H1 (cell line): ENCODE results near the gene GLI1.

Experiments used
- CHD2 ChIP-seq: IDR thresholded peaks from 2 replicates; pipeline ENCODE4 v1.6.1; 2012; ENCODE audit warnings: low read length, improper control_type of control experiment
- EZH2 ChIP-seq: fragments of 200-600 bp; sonication (generic); IDR thresholded peaks from 2 replicates; pipeline ENCODE4 v1.7.1; 2012; ENCODE audit warnings: low read depth, mild to moderate bottlenecking, moderate library complexity, low read length, inconsistent platforms; ENCODE audit not compliant: severe bottlenecking
- HDAC2 ChIP-seq, 2 experiments: fragments of 300-600 bp in 1 of 2; sonication (generic) in 1 of 2; IDR thresholded peaks; 2 replicates each; pipeline ENCODE4 v1.6.1; 2011 to 2012; ENCODE audit warnings: low read depth in 2 of 2, low read length in 2 of 2, mild to moderate bottlenecking in 2 of 2, moderate library complexity in 2 of 2, borderline replicate concordance in 1 of 2, inconsistent platforms in 1 of 2
- SUZ12 ChIP-seq: fragments of 200-600 bp; sonication (generic); IDR thresholded peaks from 2 replicates; pipeline ENCODE4 v1.6.1; 2012; ENCODE audit warnings: mild to moderate bottlenecking, inconsistent platforms, low read length, moderate library complexity, mixed read lengths
- TAF1 ChIP-seq: IDR thresholded peaks from 2 replicates; pipeline ENCODE4 v1.6.1; 2011; ENCODE audit warnings: mild to moderate bottlenecking, low read depth, low read length
- YY1 ChIP-seq: IDR thresholded peaks from 2 replicates; pipeline ENCODE4 v1.6.1; 2011; ENCODE audit warnings: low read depth, mild to moderate bottlenecking, low read length
- TF ChIP-seq, protein P1 (sequence below), 3 experiments: IDR thresholded peaks; 1 replicate in 2 of 3; 2 replicates in 1 of 3; pipeline versions ENCODE4 v1.5.1 to v1.6.1; 2011; ENCODE audit warnings: low read length in 3 of 3, mild to moderate bottlenecking in 3 of 3, inconsistent platforms in 2 of 3, low read depth in 1 of 3, moderate library complexity in 1 of 3; ENCODE audit not compliant: insufficient read depth in 1 of 3; ENCODE audit errors: control extremely low read depth in 1 of 3

DNA sequence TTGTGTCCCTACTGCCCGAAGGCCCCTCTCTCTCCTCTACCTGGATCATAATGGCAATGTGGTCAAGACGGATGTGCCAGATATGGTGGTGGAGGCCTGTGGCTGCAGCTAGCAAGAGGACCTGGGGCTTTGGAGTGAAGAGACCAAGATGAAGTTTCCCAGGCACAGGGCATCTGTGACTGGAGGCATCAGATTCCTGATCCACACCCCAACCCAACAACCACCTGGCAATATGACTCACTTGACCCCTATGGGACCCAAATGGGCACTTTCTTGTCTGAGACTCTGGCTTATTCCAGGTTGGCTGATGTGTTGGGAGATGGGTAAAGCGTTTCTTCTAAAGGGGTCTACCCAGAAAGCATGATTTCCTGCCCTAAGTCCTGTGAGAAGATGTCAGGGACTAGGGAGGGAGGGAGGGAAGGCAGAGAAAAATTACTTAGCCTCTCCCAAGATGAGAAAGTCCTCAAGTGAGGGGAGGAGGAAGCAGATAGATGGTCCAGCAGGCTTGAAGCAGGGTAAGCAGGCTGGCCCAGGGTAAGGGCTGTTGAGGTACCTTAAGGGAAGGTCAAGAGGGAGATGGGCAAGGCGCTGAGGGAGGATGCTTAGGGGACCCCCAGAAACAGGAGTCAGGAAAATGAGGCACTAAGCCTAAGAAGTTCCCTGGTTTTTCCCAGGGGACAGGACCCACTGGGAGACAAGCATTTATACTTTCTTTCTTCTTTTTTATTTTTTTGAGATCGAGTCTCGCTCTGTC, 2.7 kb upstream of the GLI1 start:
- TF ChIP-seq HDAC2 (IDR thresholded peaks at IDR 0.05; ENCODE audit: borderline replicate concordance in 1 of 2, low read depth in 2 of 2, low read length in 2 of 2) (no peak), TAF1 (no peak), CHD2 (no peak), YY1 (no peak), EZH2 (no peak), SUZ12 (no peak)
- TF ChIP-seq, protein P1, sequence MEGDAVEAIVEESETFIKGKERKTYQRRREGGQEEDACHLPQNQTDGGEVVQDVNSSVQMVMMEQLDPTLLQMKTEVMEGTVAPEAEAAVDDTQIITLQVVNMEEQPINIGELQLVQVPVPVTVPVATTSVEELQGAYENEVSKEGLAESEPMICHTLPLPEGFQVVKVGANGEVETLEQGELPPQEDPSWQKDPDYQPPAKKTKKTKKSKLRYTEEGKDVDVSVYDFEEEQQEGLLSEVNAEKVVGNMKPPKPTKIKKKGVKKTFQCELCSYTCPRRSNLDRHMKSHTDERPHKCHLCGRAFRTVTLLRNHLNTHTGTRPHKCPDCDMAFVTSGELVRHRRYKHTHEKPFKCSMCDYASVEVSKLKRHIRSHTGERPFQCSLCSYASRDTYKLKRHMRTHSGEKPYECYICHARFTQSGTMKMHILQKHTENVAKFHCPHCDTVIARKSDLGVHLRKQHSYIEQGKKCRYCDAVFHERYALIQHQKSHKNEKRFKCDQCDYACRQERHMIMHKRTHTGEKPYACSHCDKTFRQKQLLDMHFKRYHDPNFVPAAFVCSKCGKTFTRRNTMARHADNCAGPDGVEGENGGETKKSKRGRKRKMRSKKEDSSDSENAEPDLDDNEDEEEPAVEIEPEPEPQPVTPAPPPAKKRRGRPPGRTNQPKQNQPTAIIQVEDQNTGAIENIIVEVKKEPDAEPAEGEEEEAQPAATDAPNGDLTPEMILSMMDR (IDR thresholded peaks at IDR 0.05; ENCODE audit: control extremely low read depth in 1 of 3, insufficient read depth in 1 of 3, low read depth in 1 of 3, low read length in 3 of 3) = no peak
